ENCODE data around the gene MEF2B. TPM values are rescaled to one million over a fixed set of nuclear protein-coding genes. Genes with fewer than 3 reads are reported as not detected.
A peak's percentile ranks its signal among the peaks of the same experiment; 100 is the strongest.

MEF2B gene
- total and polyA plus RNA-seq, 10 of the 15 experiments (the other 5 are each of a cell fraction or from before 2014, with no cell fraction given), result 0.09 to 33.0 (median 8.9) TPM

DNA sequence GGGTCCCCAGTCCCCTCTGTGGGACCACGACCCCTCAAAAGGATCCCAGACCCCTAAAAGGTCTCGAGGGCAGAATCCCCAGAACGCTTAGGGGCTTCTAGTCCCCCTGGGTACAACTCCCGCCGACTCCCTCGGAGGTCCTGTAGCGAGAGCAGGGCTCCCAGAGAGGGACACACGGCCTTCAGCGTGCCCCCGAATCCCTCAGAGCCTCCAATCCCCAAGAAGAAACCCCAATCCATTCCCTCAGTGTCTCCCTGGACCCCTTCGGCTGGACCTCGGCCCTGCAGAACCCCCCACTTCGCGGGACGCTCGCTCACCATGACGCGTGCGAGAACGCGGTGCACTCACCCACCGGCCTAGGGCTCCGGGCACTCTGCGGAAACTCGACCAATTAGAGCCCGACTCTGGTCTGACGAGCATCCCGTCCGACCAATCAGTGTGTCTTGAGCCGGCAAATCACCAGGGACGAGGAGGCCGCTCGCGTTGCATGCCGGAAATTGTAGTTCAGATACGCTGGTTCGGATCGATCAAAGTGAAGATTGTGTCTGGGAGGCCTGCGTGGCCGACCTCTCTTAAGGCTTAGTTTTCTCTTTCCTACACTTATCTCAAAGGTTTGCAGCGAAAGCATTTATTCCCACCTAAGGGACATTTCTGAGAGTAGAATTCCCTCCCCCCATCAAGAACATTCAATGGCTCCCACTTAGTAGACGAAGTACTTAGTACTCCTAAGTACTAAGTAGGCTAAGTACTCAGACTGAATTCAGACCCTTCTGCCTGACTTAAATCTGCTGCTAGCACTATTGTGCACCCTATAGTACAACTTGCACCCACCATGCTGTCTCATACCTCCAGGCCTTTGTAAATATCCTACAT, 31.7 kb downstream of the MEF2B start, which contains the start of gene TMEM161A (continued):
- TF ChIP-seq, protein P1, sequence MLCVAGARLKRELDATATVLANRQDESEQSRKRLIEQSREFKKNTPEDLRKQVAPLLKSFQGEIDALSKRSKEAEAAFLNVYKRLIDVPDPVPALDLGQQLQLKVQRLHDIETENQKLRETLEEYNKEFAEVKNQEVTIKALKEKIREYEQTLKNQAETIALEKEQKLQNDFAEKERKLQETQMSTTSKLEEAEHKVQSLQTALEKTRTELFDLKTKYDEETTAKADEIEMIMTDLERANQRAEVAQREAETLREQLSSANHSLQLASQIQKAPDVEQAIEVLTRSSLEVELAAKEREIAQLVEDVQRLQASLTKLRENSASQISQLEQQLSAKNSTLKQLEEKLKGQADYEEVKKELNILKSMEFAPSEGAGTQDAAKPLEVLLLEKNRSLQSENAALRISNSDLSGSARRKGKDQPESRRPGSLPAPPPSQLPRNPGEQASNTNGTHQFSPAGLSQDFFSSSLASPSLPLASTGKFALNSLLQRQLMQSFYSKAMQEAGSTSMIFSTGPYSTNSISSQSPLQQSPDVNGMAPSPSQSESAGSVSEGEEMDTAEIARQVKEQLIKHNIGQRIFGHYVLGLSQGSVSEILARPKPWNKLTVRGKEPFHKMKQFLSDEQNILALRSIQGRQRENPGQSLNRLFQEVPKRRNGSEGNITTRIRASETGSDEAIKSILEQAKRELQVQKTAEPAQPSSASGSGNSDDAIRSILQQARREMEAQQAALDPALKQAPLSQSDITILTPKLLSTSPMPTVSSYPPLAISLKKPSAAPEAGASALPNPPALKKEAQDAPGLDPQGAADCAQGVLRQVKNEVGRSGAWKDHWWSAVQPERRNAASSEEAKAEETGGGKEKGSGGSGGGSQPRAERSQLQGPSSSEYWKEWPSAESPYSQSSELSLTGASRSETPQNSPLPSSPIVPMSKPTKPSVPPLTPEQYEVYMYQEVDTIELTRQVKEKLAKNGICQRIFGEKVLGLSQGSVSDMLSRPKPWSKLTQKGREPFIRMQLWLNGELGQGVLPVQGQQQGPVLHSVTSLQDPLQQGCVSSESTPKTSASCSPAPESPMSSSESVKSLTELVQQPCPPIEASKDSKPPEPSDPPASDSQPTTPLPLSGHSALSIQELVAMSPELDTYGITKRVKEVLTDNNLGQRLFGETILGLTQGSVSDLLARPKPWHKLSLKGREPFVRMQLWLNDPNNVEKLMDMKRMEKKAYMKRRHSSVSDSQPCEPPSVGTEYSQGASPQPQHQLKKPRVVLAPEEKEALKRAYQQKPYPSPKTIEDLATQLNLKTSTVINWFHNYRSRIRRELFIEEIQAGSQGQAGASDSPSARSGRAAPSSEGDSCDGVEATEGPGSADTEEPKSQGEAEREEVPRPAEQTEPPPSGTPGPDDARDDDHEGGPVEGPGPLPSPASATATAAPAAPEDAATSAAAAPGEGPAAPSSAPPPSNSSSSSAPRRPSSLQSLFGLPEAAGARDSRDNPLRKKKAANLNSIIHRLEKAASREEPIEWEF (IDR thresholded peaks at IDR 0.05; ENCODE audit: insufficient replicate concordance, low read depth, low read length), result no peak
- peak; percentile 79 for TF ChIP-seq POLR2AphosphoS5 (IDR thresholded peaks at IDR 0.05; ENCODE audit: low read length)
- TF ChIP-seq YY1 (IDR thresholded peaks at IDR 0.05; ENCODE audit: low read depth, low read length), result peak; percentile 56
- TF ChIP-seq JUNB (IDR thresholded peaks at IDR 0.05), result no peak
- no peak for TF ChIP-seq TCF3 (IDR thresholded peaks at IDR 0.05; ENCODE audit: borderline replicate concordance, insufficient read depth, low read depth, low read length)
- TF ChIP-seq, protein P2, sequence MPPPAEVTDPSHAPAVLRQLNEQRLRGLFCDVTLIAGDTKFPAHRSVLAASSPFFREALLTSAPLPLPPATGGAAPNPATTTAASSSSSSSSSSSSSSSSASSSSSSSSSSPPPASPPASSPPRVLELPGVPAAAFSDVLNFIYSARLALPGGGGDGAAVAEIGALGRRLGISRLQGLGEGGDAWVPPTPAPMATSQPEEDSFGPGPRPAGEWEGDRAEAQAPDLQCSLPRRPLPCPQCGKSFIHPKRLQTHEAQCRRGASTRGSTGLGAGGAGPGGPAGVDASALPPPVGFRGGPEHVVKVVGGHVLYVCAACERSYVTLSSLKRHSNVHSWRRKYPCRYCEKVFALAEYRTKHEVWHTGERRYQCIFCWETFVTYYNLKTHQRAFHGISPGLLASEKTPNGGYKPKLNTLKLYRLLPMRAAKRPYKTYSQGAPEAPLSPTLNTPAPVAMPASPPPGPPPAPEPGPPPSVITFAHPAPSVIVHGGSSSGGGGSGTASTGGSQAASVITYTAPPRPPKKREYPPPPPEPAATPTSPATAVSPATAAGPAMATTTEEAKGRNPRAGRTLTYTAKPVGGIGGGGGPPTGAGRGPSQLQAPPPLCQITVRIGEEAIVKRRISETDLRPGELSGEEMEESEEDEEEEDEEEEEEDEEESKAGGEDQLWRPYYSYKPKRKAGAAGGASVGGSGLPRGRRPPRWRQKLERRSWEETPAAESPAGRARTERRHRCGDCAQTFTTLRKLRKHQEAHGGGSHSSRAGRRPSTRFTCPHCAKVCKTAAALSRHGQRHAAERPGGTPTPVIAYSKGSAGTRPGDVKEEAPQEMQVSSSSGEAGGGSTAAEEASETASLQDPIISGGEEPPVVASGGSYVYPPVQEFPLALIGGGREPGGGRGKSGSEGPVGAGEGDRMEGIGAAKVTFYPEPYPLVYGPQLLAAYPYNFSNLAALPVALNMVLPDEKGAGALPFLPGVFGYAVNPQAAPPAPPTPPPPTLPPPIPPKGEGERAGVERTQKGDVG (CRISPR knock-in tag; IDR thresholded peaks at IDR 0.05), result no peak
- peak; percentile 58; the same call in 1 of the 2 replicates for TF ChIP-seq HDGF (IDR thresholded peaks at IDR 0.05)
- TF ChIP-seq HDAC6 (IDR thresholded peaks at IDR 0.05; ENCODE audit: unreplicated experiment), result no peak
- no peak for TF ChIP-seq BRCA1 (IDR thresholded peaks at IDR 0.05; ENCODE audit: low read depth, low read length)
- TF ChIP-seq PML (IDR thresholded peaks at IDR 0.05; ENCODE audit: low read length), result no peak
- peak; percentile 90 for TF ChIP-seq POLR2A (IDR thresholded peaks at IDR 0.05; ENCODE audit: low read depth, low read length)
- no peak for TF ChIP-seq ZNF274 (IDR thresholded peaks at IDR 0.05; ENCODE audit: insufficient read depth, insufficient read length)
- no peak for TF ChIP-seq RAD21 (IDR thresholded peaks at IDR 0.05; ENCODE audit: insufficient read depth, low read depth, low read length)
- no peak for TF ChIP-seq MEF2A (IDR thresholded peaks at IDR 0.05; ENCODE audit: insufficient read depth, low read depth, low read length)
- no peak for TF ChIP-seq EZH2 (IDR thresholded peaks at IDR 0.05; ENCODE audit: borderline replicate concordance, control insufficient read depth, low read depth, low read length)
- TF ChIP-seq CHD1 (IDR thresholded peaks at IDR 0.05; ENCODE audit: low read depth, low read length), result no peak
- TF ChIP-seq SREBF2 (IDR thresholded peaks at IDR 0.05; ENCODE audit: low read length), result no peak
- 0 out of 2 replicates have a peak, but pooled peaks have one; percentile 43 for TF ChIP-seq POLR2AphosphoS2 (IDR thresholded peaks at IDR 0.05; ENCODE audit: low read depth, low read length)
- no peak for TF ChIP-seq SPI1 (IDR thresholded peaks at IDR 0.05; ENCODE audit: borderline replicate concordance, insufficient read depth, low read depth, low read length)
- TF ChIP-seq EED (IDR thresholded peaks at IDR 0.05; ENCODE audit: low read depth), result no peak
- TF ChIP-seq TBL1XR1 (IDR thresholded peaks at IDR 0.05; ENCODE audit: low read depth, low read length), result no peak
- TF ChIP-seq BACH1 (IDR thresholded peaks at IDR 0.05; ENCODE audit: borderline replicate concordance), result no peak
